ENCODE measurements around the gene TEKT3. TPM values are rescaled to one million over a fixed set of nuclear protein-coding genes. Genes with fewer than 3 reads are reported as not detected.

The TEKT3 gene
- total RNA-seq, 1 donor from 2014 or later = not detected

- Histone ChIP-seq H3K4me3 (no peak overlapping the region), H3K27ac (no peak overlapping the region), H3K27me3 (no peaks in the 10 kb centered on the region), H3K36me3 (no peaks in the 10 kb centered on the region), H3K4me1 (no peaks in the 10 kb centered on the region), H3K9me3 (no peaks in the 10 kb centered on the region)
- TF ChIP-seq CTCF (IDR thresholded peaks at IDR 0.05) = no peak
- DNase-seq (ENCODE audit: low spot score in 2 of 2) = no peak
- intact Hi-C loops (cut with DNase I) = no loop called here
Measured at GRCh38 chr17:15278924-15279477, 62.4 kb downstream of the TEKT3 start.

- H3K27ac ChIP-seq = no peak overlapping the region
- H3K27me3 ChIP-seq = no peaks in the 10 kb centered on the region
- H3K4me3 ChIP-seq = peak overlapping the region in 1 of 2 donors; percentile 10
- TF ChIP-seq CTCF (IDR thresholded peaks at IDR 0.05) = no peak
- H3K4me1 ChIP-seq = no peaks in the 10 kb centered on the region
- no peaks in the 10 kb centered on the region for H3K36me3 ChIP-seq
- no peaks in the 10 kb centered on the region for H3K9me3 ChIP-seq
- DNase-seq (ENCODE audit: low spot score in 2 of 2) = no peak
- intact Hi-C loops (cut with DNase I) = no loop called here
Measured at GRCh38 chr17:15278380-15278779, 63.0 kb downstream of the TEKT3 start.

GRCh38 chr17:15274017-15274416 lies 67.4 kb downstream of the TEKT3 start:
- no peak for DNase-seq (ENCODE audit: low spot score in 2 of 2)
- intact Hi-C loops (cut with DNase I) = no loop called here
- no peak overlapping the region for H3K27ac ChIP-seq
- H3K27me3 ChIP-seq = no peaks in the 10 kb centered on the region
- no peaks in the 10 kb centered on the region for H3K4me1 ChIP-seq
- no peaks in the 10 kb centered on the region for H3K9me3 ChIP-seq
- no peak overlapping the region for H3K4me3 ChIP-seq
- no peaks in the 10 kb centered on the region for H3K36me3 ChIP-seq
- TF ChIP-seq CTCF (IDR thresholded peaks at IDR 0.05) = no peak

GRCh38 chr17:15273141-15273793 lies 68.1 kb downstream of the TEKT3 start:
- TF ChIP-seq CTCF (IDR thresholded peaks at IDR 0.05) = no peak
- no peak overlapping the region for H3K4me3 ChIP-seq
- H3K36me3 ChIP-seq = no peaks in the 10 kb centered on the region
- no peaks in the 10 kb centered on the region for H3K9me3 ChIP-seq
- no peak overlapping the region for H3K27ac ChIP-seq
- DNase-seq (ENCODE audit: low spot score in 2 of 2) = peak in 1 of 2 donors; percentile 48
- no peaks in the 10 kb centered on the region for H3K27me3 ChIP-seq
- H3K4me1 ChIP-seq = no peaks in the 10 kb centered on the region
- intact Hi-C loops (cut with DNase I) = no loop called here

- H3K4me3 ChIP-seq = no peak overlapping the region
- H3K27ac ChIP-seq = no peak overlapping the region
Measured at GRCh38 chr17:15271741-15272140, 69.7 kb downstream of the TEKT3 start.

More at GRCh38 chr17:15271741-15272140, 69.7 kb downstream of the TEKT3 start:
- no peaks in the 10 kb centered on the region for H3K4me1 ChIP-seq
- intact Hi-C loops (cut with DNase I) = no loop called here
- peak in 1 of 2 donors; percentile 42 for DNase-seq (ENCODE audit: low spot score in 2 of 2)
- no peaks in the 10 kb centered on the region for H3K27me3 ChIP-seq
- TF ChIP-seq CTCF (IDR thresholded peaks at IDR 0.05) = no peak
- no peaks in the 10 kb centered on the region for H3K36me3 ChIP-seq
- no peaks in the 10 kb centered on the region for H3K9me3 ChIP-seq

All from ascending aorta (tissue), 2 donors.